H1 (cell line): Measurements from ENCODE around the gene FMOD. TPM values are rescaled to one million over a fixed set of nuclear protein-coding genes. Genes with fewer than 3 reads are reported as not detected.
A peak's percentile ranks its signal among the peaks of the same experiment; 100 is the strongest.

ENCODE experiments used
- CTCF ChIA-PET: fragments of 300-600 bp; sonication (Branson Sonifier 250); formaldehyde crosslinking; loops from one replicate; lab custom pipeline; 2021; ENCODE audit not compliant: partially characterized antibody; lab: Charles Lee
- POLR2A ChIA-PET: fragments of 300-600 bp; sonication (Branson Sonifier 250); formaldehyde crosslinking; loops from one replicate; lab custom pipeline; 2021; ENCODE audit warnings: inconsistent platforms; ENCODE audit not compliant: partially characterized antibody; lab: Charles Lee
- DNase-seq, 2 experiments: peaks; one replicate each; pipeline versions ENCODE4 v3.0.0 to v3.0.0-alpha.2; 2010 to 2022; ENCODE audit warnings: low spot score in 2 of 2, low read depth in 1 of 2, mixed read lengths in 1 of 2
- FAIRE-seq: peaks from 2 replicates; lab custom pipeline; 2011; peaks lifted over from hg19 to GRCh38; lab: Jason Lieb, UNC
- H2AFZ ChIP-seq: 2 replicates; pipeline ENCODE4 v1.8.1; 2012; ENCODE audit warnings: low read length, inconsistent platforms
- H2AK5ac ChIP-seq: 2 replicates; pipeline ENCODE4 v1.6.1; 2013; ENCODE audit warnings: low read depth, low read length
- H2BK120ac ChIP-seq: replicated peaks from 2 replicates; pipeline ENCODE3; 2013; ENCODE audit warnings: low read depth, low read length, inconsistent platforms
- H2BK12ac ChIP-seq: 2 replicates; pipeline ENCODE4 v1.6.1; 2013; ENCODE audit warnings: low read depth, low read length
- H2BK15ac ChIP-seq: 2 replicates; pipeline ENCODE4 v1.6.1; 2013; ENCODE audit warnings: low read length
- H2BK20ac ChIP-seq: 2 replicates; pipeline ENCODE4 v1.6.1; 2013; ENCODE audit warnings: low read length
- H2BK5ac ChIP-seq: 2 replicates; pipeline ENCODE4 v1.6.1; 2013; ENCODE audit warnings: low read depth, low read length
- H3K14ac ChIP-seq: 2 replicates; pipeline ENCODE4 v1.6.1; 2013; ENCODE audit warnings: inconsistent platforms; ENCODE audit not compliant: insufficient read length
- H3K18ac ChIP-seq: 2 replicates; pipeline ENCODE4 v1.6.1; 2013; ENCODE audit warnings: low read length; ENCODE audit errors: extremely low read depth
- H3K23ac ChIP-seq: 2 replicates; pipeline ENCODE4 v1.6.1; 2013; ENCODE audit warnings: inconsistent platforms; ENCODE audit not compliant: insufficient read length
- H3K23me2 ChIP-seq: 2 replicates; pipeline ENCODE4 v1.6.1; 2013; ENCODE audit warnings: low read depth, low read length
- H3K27ac ChIP-seq: 2 replicates; pipeline ENCODE4 v1.6.1; 2011; ENCODE audit warnings: low read depth, low read length, inconsistent platforms
- H3K27me3 ChIP-seq, 4 experiments: replicated peaks in 1 of 4; 1 replicate in 1 of 4; 2 replicates in 3 of 4; pipeline versions ENCODE4 v1.6.1 to v1.8.1; 2011 to 2013; ENCODE audit warnings: low read length in 3 of 4, mild to moderate bottlenecking in 3 of 4, inconsistent platforms in 2 of 4, mixed read lengths in 2 of 4, moderate library complexity in 1 of 4; ENCODE audit not compliant: control insufficient read depth in 3 of 4, insufficient read depth in 3 of 4; ENCODE audit errors: extremely low read depth in 1 of 4
- H3K36me3 ChIP-seq, 4 experiments: 2 replicates each; pipeline versions ENCODE4 v1.6.1 to v1.8.1; 2011 to 2013; ENCODE audit warnings: mild to moderate bottlenecking in 4 of 4, low read length in 3 of 4, moderate library complexity in 2 of 4, control low read depth in 1 of 4, inconsistent platforms in 1 of 4; ENCODE audit not compliant: insufficient read depth in 4 of 4, control insufficient read depth in 2 of 4
- H3K4ac ChIP-seq: replicated peaks from 2 replicates; pipeline ENCODE3; 2013; ENCODE audit warnings: low read length, low read depth, mixed read lengths, inconsistent platforms; ENCODE audit not compliant: insufficient read length
- H3K4me1 ChIP-seq, 4 experiments: replicated peaks in 1 of 4; 1 replicate in 1 of 4; 2 replicates in 3 of 4; pipeline versions ENCODE4 v1.6.1 to v1.8.1; 2011 to 2013; ENCODE audit warnings: low read length in 3 of 4, inconsistent platforms in 2 of 4, mixed read lengths in 1 of 4; ENCODE audit not compliant: insufficient read depth in 4 of 4, control insufficient read depth in 3 of 4
- H3K4me2 ChIP-seq, 2 experiments: 2 replicates each; pipeline versions ENCODE4 v1.6.1 to v1.8.1; 2011 to 2013; ENCODE audit warnings: low read depth in 2 of 2, low read length in 2 of 2, control low read depth in 1 of 2, inconsistent platforms in 1 of 2, mild to moderate bottlenecking in 1 of 2; ENCODE audit not compliant: insufficient read depth in 1 of 2
- H3K4me3 ChIP-seq, 4 experiments: fragments of 200-600, 300-600 bp in 1 of 4; sonication (generic), shearing (Covaris generic), sonication (Bioruptor Twin) in 1 of 4; 2 replicates each; pipeline versions ENCODE4 v1.5.1 to v1.8.1; 2011 to 2016; ENCODE audit warnings: low read length in 4 of 4, low read depth in 3 of 4, control low read depth in 2 of 4, inconsistent platforms in 2 of 4, mild to moderate bottlenecking in 2 of 4, mixed read lengths in 1 of 4, moderate library complexity in 1 of 4; ENCODE audit not compliant: insufficient read depth in 2 of 4; ENCODE audit errors: extremely low read depth in 1 of 4
- H3K56ac ChIP-seq: replicated peaks from 2 replicates; pipeline ENCODE3; 2013; ENCODE audit warnings: low read depth, mild to moderate bottlenecking, mixed read lengths, low read length, inconsistent platforms; ENCODE audit not compliant: insufficient read length
- H3K79me1 ChIP-seq: 2 replicates; pipeline ENCODE4 v1.6.1; 2013; ENCODE audit warnings: low read depth, low read length, control low read depth
- H3K79me2 ChIP-seq, 2 experiments: 2 replicates each; pipeline versions ENCODE4 v1.6.1 to v1.8.1; 2012 to 2013; ENCODE audit warnings: low read length in 2 of 2, mild to moderate bottlenecking in 2 of 2, inconsistent platforms in 1 of 2; ENCODE audit not compliant: insufficient read depth in 2 of 2, control insufficient read depth in 1 of 2
- H3K9ac ChIP-seq, 4 experiments: replicated peaks in 1 of 4; 1 replicate in 1 of 4; 2 replicates in 3 of 4; pipeline versions ENCODE4 v1.6.1 to v1.8.1; 2011 to 2013; ENCODE audit warnings: low read depth in 3 of 4, low read length in 3 of 4, control low read depth in 2 of 4, mild to moderate bottlenecking in 2 of 4, moderate library complexity in 2 of 4, inconsistent platforms in 1 of 4; ENCODE audit errors: extremely low read depth in 1 of 4
- H3K9me3 ChIP-seq, 2 experiments: 2 replicates each; pipeline versions ENCODE4 v1.6.1 to v1.8.1; 2012 to 2013; ENCODE audit warnings: mild to moderate bottlenecking in 2 of 2, moderate library complexity in 2 of 2, control low read depth in 1 of 2, inconsistent platforms in 1 of 2, low read depth in 1 of 2, low read length in 1 of 2, mixed read lengths in 1 of 2; ENCODE audit not compliant: insufficient read depth in 2 of 2
- H4K20me1 ChIP-seq, 2 experiments: replicated peaks in 1 of 2; 2 replicates each; pipeline versions ENCODE3 to v1.8.1; 2011 to 2013; ENCODE audit warnings: inconsistent platforms in 2 of 2, low read length in 2 of 2, mild to moderate bottlenecking in 1 of 2; ENCODE audit not compliant: insufficient read depth in 2 of 2, control insufficient read depth in 1 of 2
- H4K5ac ChIP-seq: 2 replicates; pipeline ENCODE4 v1.6.1; 2013; ENCODE audit warnings: low read length, low read depth, mixed read lengths, inconsistent platforms; ENCODE audit not compliant: insufficient read length
- H4K8ac ChIP-seq: 2 replicates; pipeline ENCODE4 v1.8.0; 2013; ENCODE audit warnings: mild to moderate bottlenecking, moderate library complexity, low read length, inconsistent platforms; ENCODE audit not compliant: insufficient read depth; ENCODE audit errors: extremely low read depth
- H4K91ac ChIP-seq: replicated peaks from 2 replicates; pipeline ENCODE3; 2013; ENCODE audit warnings: low read length, mixed read lengths, inconsistent platforms; ENCODE audit not compliant: insufficient read length
- KDM4A ChIP-seq: IDR thresholded peaks from one replicate; pipeline ENCODE4 v1.7.1; 2012; ENCODE audit warnings: low read depth, mild to moderate bottlenecking, moderate library complexity, low read length, inconsistent platforms; ENCODE audit not compliant: severe bottlenecking
- POLR2A ChIP-seq, 2 experiments: IDR thresholded peaks; 1 replicate in 1 of 2; 2 replicates in 1 of 2; pipeline ENCODE4 v1.6.1; 2011; ENCODE audit warnings: low read depth in 2 of 2, low read length in 2 of 2, mild to moderate bottlenecking in 2 of 2; ENCODE audit errors: control extremely low read depth in 1 of 2
- RNF2 ChIP-seq: fragments of 200-900, 300-1000 bp; sonication (generic); IDR thresholded peaks from 2 replicates; pipeline ENCODE4 v1.7.1; 2016; ENCODE audit warnings: borderline replicate concordance, low read depth, mild to moderate bottlenecking, antibody characterized with exemption, low read length; ENCODE audit not compliant: poor library complexity, severe bottlenecking; ENCODE audit errors: missing control alignments
- WGBS, 2 experiments: shearing (Covaris generic) in 1 of 2; methylation state at CpG; one replicate each; pipeline versions ENCODE4 v1.1.6 to v1.1.7; 2013 to 2015; ENCODE audit warnings: low lambda C conversion rate in 2 of 2, mixed read lengths in 2 of 2, inconsistent platforms in 1 of 2, low coverage in 1 of 2, missing lambda C conversion rate in 1 of 2; ENCODE audit not compliant: insufficient replicate concordance in 2 of 2, insufficient coverage in 1 of 2, insufficient read length in 1 of 2; ENCODE audit errors: extremely low coverage in 1 of 2, missing lambda C conversion rate in 1 of 2; 5-methylcytosine and 5-hydroxymethylcytosine counted together
- polyA plus RNA-seq, 7 experiments: library from polyadenylated mRNA; depleted of rRNA in 3 of 7; stranded (reverse) in 5 of 7; unstranded in 2 of 7; fragments of >200 nt in 5 of 7; fragments of 200-250 nt in 2 of 7; gene quantifications; 1 replicate in 5 of 7; 2 replicates in 1 of 7; 4 replicates in 1 of 7; pipeline versions ENCODE4 v1.2.1 to v1.2.3, GENCODE V29; 2011 to 2013; ENCODE audit warnings: missing spikeins in 2 of 7, mixed read lengths in 2 of 7
- total RNA-seq: library from RNA; stranded (reverse); fragmentation: NEBNext Ultra II Directional; extraction: Animal tissue kit (Norgen Biotek cat#: 25700); gene quantifications from 2 replicates; pipeline ENCODE4 v1.2.1, GENCODE V29; 2021

FMOD gene
- total and polyA plus RNA-seq, 2 of the 8 experiments (the other 6 are each of a cell fraction or from before 2014, with no cell fraction given): 0.17 to 0.32 TPM

DNA sequence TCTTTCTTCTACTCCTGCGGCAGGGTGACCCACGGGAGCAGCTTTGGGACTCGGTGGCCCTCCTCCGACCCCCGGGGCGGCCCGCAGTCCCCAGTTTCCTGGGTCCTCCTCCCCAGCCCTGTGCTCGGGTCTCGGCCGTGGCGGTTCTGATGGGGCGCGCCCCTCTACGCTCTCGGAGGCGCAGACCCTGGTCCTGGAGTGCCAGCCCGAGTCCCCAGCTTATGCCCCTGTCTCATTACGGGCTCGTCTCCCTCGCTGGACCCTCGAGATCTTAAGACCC, 45.2 kb downstream of the FMOD start:
- Histone ChIP-seq H3K79me2 (no peaks in the 10 kb centered on the region), H4K5ac (no peak overlapping the region), H3K4me1 (peaks cover 14 to 33% (median 18%) of the 10 kb centered on the region in 4 experiments), H3K4me2 (peak overlapping the region; percentile 82 to 88), H3K56ac (no peak overlapping the region), H3K14ac (no peak overlapping the region), H3K36me3 (no peaks in the 10 kb centered on the region; a peak in 1 of 8 replicates), H3K27ac (no peak overlapping the region), H3K79me1 (no peaks in the 10 kb centered on the region), H3K23ac (no peak overlapping the region), H3K23me2 (peaks cover 13% of the 10 kb centered on the region)
- CTCF ChIA-PET: interaction anchor here (1.6 to 9.3 kb wide), 9 partner anchors 10 to 182 kb away, joined by 6 to 123 read pairs (median 18); no protein-coding TSS in a partner anchor
- POLR2A ChIA-PET: interaction anchor here (1.1 to 3.3 kb wide), 3 partner anchors 11 to 22 kb away, joined by 5 to 11 read pairs (median 11); no protein-coding TSS in a partner anchor
- WGBS, 2 experiments: 2% methylated on average over 21 of the region's 21 CpGs; no CpG with 5 or more reads in 1 of the 2 experiments
- FAIRE-seq: no peak
- TF ChIP-seq KDM4A (peak; percentile 30), RNF2 (no peak), POLR2A (IDR thresholded peaks at IDR 0.05; ENCODE audit: control extremely low read depth in 1 of 2, low read depth in 2 of 2, low read length in 2 of 2) (no peak)
- TF ChIP-seq, all 59 proteins: peak for 1
- Histone ChIP-seq H3K4me3 (peak overlapping the region; percentile 74 to 92 (median 78)), H2BK120ac (no peak overlapping the region), H3K27me3 (peaks cover 44 to 91% (median 82%) of the 10 kb centered on the region in 4 experiments), H2BK15ac (no peak overlapping the region), H4K20me1 (peaks cover 5 to 25% of the 10 kb centered on the region in 2 experiments), H4K8ac (peak overlapping the region; percentile 78; the same call in 1 of the 2 replicates), H2AK5ac (no peak overlapping the region), H3K9ac (peak overlapping the region; percentile 29 to 93 (median 70)), H3K9me3 (no peaks in the 10 kb centered on the region), H2BK20ac (no peak overlapping the region), H3K18ac (no peak overlapping the region), H3K4ac (no peak overlapping the region), H2AFZ (no peak overlapping the region), H2BK12ac (no peak overlapping the region), H2BK5ac (no peak overlapping the region), H4K91ac (no peak overlapping the region)
- no peak for DNase-seq
